ENCODE results near the gene SRL. TPM values are rescaled to one million over a fixed set of nuclear protein-coding genes. Genes with fewer than 3 reads are reported as not detected.
"Not testable (repeated sequence)": the region's sequence is repeated elsewhere in the genome, so short reads cannot be mapped to it uniquely, and the experiment has no call there.

Gene SRL
- total RNA-seq, 2 donors from 2014 or later, result 2.6 to 5.3 TPM

DNA sequence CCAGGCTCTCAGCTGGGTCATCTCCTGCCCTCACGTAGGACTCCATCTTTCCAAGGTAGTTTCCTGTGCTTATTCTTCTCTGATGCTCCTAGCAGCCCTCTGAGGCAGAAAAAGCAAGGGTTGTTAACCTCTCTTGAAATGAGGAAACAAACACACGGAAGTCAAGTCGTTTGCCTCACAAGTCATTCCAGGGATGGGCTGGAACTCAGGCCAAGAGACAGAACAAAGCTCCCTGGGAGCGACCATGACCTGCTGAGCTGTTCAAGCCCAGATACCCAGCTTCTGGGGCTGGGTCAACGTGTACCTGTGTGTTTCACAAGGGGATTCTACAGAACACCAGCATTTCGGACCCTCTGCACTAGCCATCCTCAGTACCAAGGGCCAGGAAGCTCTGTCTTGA is 28.1 kb downstream of the SRL start:
- peaks cover 9% of the 10 kb centered on the region for H3K4me1 ChIP-seq (replicated peaks)
- WGBS, result 64% methylated on average over 6 of the region's 6 CpGs
- no peaks in the 10 kb centered on the region for H3K9me3 ChIP-seq
- no peaks in the 10 kb centered on the region for H3K27me3 ChIP-seq (replicated peaks; ENCODE audit: insufficient read depth)
- TF ChIP-seq POLR2AphosphoS5 (IDR thresholded peaks at IDR 0.05) (no peak), POLR2A (IDR thresholded peaks at IDR 0.05) (no peak)
- TF ChIP-seq, protein P1, sequence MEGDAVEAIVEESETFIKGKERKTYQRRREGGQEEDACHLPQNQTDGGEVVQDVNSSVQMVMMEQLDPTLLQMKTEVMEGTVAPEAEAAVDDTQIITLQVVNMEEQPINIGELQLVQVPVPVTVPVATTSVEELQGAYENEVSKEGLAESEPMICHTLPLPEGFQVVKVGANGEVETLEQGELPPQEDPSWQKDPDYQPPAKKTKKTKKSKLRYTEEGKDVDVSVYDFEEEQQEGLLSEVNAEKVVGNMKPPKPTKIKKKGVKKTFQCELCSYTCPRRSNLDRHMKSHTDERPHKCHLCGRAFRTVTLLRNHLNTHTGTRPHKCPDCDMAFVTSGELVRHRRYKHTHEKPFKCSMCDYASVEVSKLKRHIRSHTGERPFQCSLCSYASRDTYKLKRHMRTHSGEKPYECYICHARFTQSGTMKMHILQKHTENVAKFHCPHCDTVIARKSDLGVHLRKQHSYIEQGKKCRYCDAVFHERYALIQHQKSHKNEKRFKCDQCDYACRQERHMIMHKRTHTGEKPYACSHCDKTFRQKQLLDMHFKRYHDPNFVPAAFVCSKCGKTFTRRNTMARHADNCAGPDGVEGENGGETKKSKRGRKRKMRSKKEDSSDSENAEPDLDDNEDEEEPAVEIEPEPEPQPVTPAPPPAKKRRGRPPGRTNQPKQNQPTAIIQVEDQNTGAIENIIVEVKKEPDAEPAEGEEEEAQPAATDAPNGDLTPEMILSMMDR (IDR thresholded peaks at IDR 0.05), result no peak
- no peak overlapping the region for H3K4me3 ChIP-seq
- no peaks in the 10 kb centered on the region for H3K36me3 ChIP-seq
- DNase-seq (ENCODE audit: low spot score), result no peak
- peak overlapping the region; percentile 25 to 31 for H3K27ac ChIP-seq
- intact Hi-C loops (cut with DNase I), result no loop called here

DNA sequence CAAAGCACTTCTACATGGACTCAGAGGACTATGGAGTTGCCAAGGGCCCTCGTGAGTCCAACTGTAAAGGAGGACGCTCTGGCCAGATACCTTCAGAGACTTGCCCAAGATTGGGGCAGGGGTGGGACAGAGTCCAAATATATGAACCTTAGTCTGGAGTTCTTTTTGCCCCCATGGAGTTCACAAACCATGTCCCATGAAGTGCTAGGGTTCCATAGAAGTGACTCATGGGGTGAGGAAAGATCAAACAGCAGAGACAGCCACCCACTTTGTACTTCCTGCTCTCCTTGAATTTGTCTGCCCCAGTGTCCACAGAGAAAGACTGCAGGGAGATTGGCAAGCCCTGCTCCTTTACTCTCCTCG is 29.0 kb downstream of the SRL start:
- Histone ChIP-seq H3K4me1 (replicated peaks) (peaks cover 4% of the 10 kb centered on the region), H3K9me3 (no peaks in the 10 kb centered on the region), H3K27ac (peak overlapping the region; percentile 48 to 58), H3K27me3 (replicated peaks; ENCODE audit: insufficient read depth) (no peaks in the 10 kb centered on the region), H3K4me3 (no peak overlapping the region), H3K36me3 (no peaks in the 10 kb centered on the region)
- intact Hi-C loops (cut with DNase I), result no loop called here
- DNase-seq (ENCODE audit: low spot score), result no peak
- TF ChIP-seq, protein P1 (IDR thresholded peaks at IDR 0.05), result no peak
- TF ChIP-seq POLR2A (IDR thresholded peaks at IDR 0.05) (no peak), POLR2AphosphoS5 (IDR thresholded peaks at IDR 0.05) (no peak)
- 76% methylated on average over 3 of the region's 3 CpGs for WGBS

DNA sequence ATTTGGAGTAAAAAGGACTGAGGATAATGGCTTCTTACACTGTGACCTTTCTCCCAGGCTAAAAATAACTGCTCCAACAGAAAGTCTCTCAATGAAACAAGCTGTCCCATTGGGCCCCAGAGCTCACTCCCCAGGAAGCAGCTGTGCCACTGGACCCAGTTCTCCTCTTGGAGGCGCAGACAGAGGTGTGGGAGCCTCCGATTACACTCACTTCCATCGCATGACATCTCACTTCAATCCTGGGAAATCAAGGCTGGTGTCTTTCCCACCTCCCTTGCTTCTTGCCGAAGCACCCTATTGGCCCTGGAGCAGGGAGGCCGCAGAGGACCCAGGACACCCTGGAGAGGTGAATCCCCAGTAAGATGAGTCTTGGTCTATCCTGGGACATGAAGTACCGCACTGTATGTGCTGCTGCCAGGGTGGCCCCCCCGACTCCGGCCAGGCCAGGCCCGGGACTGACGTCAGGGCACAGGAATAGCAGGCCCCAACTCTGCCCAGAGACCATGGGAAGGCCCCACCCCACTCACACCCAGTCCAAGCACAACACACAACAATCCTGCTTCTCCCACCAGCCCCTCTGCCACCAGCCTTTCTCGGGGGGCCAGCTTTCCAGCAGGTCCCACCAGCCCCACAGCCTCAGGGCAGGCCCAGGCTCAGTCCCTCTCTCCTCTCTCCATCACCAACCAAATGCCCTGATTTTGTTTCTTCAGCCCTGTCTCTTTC is 29.5 kb downstream of the SRL start:
- 70% methylated on average over 11 of the region's 11 CpGs for WGBS
- intact Hi-C loops (cut with DNase I), result no loop called here
- DNase-seq (ENCODE audit: low spot score), result no peak
- TF ChIP-seq POLR2AphosphoS5 (IDR thresholded peaks at IDR 0.05), result no peak
- no peak for TF ChIP-seq POLR2A (IDR thresholded peaks at IDR 0.05)
- TF ChIP-seq, protein P1 (IDR thresholded peaks at IDR 0.05), result no peak
- H3K9me3 ChIP-seq, result no peaks in the 10 kb centered on the region
- no peaks in the 10 kb centered on the region for H3K36me3 ChIP-seq
- no peaks in the 10 kb centered on the region for H3K4me1 ChIP-seq (replicated peaks)
- H3K4me3 ChIP-seq, result no peak overlapping the region
- H3K27me3 ChIP-seq (replicated peaks; ENCODE audit: insufficient read depth), result no peaks in the 10 kb centered on the region
- H3K27ac ChIP-seq, result peak overlapping the region; percentile 48 to 58

DNA sequence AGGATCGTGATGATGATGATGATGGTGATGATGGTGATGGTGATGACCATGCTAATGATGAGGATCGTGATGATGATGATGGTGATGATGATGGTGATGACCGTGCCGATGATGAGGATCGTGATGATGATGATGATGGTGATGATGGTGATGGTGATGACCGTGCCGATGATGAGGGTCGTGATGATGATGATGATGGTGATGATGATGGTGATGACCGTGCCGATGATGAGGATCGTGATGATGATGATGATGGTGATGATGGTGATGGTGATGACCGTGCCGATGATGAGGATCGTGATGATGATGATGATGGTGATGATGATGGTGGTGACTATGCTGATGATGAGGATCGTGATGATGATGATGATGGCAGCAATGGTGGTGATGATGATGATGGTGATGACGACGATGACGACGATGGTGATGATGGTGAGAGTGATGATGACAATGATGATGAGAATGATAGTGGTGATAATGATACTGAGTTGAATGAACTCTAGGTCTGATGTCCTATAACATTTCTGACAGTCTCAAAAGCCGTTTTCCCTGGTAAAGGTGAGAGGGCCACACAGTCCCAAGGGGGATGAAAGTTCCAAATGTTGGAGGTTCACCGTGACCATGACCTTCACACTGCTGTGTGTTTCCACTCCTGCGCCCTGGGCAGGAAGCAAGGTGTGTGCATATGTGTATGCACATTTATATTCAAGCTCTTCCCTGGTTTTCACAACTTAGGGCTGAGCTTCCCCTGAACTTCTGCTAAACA is 30.3 kb downstream of the SRL start:
- H3K27me3 ChIP-seq (replicated peaks; ENCODE audit: insufficient read depth); H3K36me3 ChIP-seq; H3K4me1 ChIP-seq (replicated peaks); DNase-seq (ENCODE audit: low spot score); H3K4me3 ChIP-seq; intact Hi-C loops (cut with DNase I); H3K9me3 ChIP-seq: not testable (repeated sequence)
- H3K27ac ChIP-seq, result peak overlapping the region in 1 of 2 donors; percentile 58
- WGBS, result 96% methylated on average over 22 of the region's 22 CpGs

DNA sequence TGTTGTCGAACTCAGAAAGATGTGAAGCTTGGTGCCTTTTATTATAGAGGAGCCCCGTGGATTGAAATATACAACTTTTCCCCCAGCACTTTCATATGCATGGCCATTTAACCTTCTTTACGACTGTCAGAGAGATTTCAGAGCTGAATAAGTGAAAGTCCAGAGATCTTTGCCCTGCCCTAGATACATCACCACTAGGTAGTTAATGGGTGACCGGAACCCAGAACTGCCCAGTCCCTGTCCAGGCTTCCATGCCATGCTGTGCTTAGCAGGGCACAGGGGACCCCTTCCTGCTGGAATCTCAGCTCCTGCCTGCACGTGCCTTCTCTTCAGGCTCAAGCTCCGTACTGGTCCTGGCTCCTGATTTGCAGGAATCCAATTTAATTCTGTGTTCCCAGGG is 32.2 kb downstream of the SRL start:
- intact Hi-C loops (cut with DNase I), result no loop called here
- WGBS, result 68% methylated on average over 6 of the region's 6 CpGs
- TF ChIP-seq POLR2A (IDR thresholded peaks at IDR 0.05) (no peak), POLR2AphosphoS5 (IDR thresholded peaks at IDR 0.05) (no peak)
- TF ChIP-seq, protein P1 (IDR thresholded peaks at IDR 0.05), result no peak

More for the DNA sequence above, 32.2 kb downstream of the SRL start:
- Histone ChIP-seq H3K27ac (no peak overlapping the region), H3K9me3 (no peaks in the 10 kb centered on the region), H3K27me3 (replicated peaks; ENCODE audit: insufficient read depth) (no peaks in the 10 kb centered on the region), H3K4me3 (no peak overlapping the region), H3K36me3 (no peaks in the 10 kb centered on the region), H3K4me1 (replicated peaks) (no peaks in the 10 kb centered on the region)
- no peak for DNase-seq (ENCODE audit: low spot score)

Data from prostate gland (tissue), 2 donors.